Right hindlimb (tissue), 1 donor: ENCODE measurements around the gene TMEM178B.

Experiments used
- DNase-seq: peaks from one replicate; pipeline ENCODE4 v3.0.0-alpha.2; 2018

The TMEM178B gene

GRCh38 chr7:141436575-141437075, 362.8 kb downstream of the TMEM178B start:
- DNase-seq: no peak

DNA sequence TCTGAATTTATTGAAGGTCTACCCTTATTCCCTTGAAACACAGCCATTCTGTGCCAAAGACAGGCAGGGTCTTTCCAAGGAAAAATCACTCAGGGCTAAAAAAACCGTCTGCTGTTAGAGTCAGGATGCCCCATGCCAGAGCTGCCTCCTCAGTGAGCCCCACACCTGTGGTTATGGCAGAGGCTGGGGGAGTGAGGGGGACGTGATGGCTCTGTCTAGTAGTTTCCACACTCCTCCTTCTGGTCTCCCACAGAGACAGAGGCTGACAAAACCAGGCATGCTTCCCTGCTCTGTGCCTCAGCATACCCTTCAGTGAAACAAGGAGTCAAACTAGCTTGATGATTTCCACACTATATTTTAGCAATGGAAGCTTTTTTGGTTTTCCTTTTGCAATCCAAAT, 365.3 kb downstream of the TMEM178B start:
- no peak for DNase-seq

GRCh38 chr7:141439776-141440175, 365.9 kb downstream of the TMEM178B start:
- no peak for DNase-seq

GRCh38 chr7:141441837-141442627, 368.2 kb downstream of the TMEM178B start:
- DNase-seq: no peak

DNA sequence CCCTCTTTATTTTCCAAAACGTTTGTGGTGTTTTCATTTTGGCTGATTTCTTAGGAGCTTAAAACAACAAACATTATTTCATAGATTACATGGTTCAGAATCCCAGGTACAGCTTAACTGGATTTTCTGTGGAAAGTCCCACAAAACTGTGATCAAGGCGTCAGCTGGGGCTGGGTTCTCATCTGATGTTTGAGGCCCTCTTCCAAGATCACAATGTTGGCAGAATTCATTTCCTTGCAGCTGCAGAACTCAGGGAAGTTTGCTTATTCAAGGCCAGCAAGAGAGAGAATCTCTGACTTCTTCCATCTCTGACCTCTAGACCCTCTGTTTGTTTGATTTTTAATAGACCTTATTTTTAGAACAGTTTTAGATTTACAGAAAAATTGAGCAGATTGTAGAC, 368.9 kb downstream of the TMEM178B start:
- no peak for DNase-seq

DNA sequence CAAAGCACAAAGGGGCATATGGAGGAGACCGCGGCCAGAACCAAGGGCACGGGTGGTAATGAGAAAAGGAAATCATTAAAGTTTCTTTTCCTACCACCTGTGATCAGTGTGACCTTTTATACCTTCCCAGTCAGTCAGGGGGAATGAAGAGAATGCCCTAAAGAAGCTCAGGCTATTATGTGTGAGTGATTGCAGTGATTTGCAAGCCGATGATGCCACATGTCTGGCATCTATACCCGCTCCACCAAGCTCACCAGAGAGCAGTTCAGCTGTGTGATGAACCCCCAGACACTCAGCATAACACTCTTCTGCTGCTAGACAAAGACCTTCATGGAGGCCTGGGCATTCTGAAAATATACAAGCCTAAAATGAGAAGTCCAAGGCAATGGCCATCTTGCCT, 371.1 kb downstream of the TMEM178B start:
- no peak for DNase-seq

DNA sequence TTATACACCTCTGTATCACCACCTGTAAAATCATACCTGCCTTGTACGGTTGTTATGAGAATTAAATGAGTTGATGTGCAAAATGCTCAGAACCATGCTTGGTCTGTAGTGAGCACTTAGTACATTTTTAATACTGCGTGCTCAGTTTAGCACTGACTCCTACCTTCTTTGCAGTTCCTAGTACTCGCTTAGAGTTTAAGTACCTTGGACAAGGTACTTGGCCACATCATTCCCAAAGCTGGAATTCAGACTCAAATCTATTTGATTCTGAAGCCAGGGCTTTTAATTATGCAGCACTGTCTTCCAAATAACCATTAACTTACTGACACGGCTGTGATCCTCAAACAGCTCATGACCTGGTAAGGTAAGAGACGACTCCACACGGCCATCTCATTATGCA, 377.4 kb downstream of the TMEM178B start:
- DNase-seq: no peak

GRCh38 chr7:141452911-141453310, 379.0 kb downstream of the TMEM178B start:
- no peak for DNase-seq

DNA sequence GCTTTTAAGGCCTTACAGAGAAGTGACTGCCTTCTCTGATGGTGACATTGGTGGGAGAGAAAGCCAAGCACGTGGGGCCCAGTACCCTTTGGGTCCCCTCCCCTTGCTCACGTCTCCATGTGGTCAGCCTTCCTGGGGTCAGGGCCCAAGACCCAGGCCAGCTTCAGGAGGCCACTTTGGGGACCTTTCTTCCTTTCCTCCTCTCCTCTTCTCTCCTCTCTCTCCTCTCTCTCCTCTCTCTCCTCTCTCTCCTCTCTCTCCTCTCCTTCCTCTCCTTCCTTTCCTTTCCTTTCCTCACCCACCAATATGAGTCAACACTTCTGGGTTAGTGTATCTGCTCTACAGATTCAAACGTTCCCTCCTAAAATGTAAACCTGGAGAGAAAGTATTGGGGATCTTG, 380.5 kb downstream of the TMEM178B start:
- DNase-seq: no peak

GRCh38 chr7:141455723-141456122, 381.9 kb downstream of the TMEM178B start:
- no peak for DNase-seq

- DNase-seq: no peak
These were observed 382.4 kb downstream of the TMEM178B start for GRCh38 chr7:141456298-141456697.

DNA sequence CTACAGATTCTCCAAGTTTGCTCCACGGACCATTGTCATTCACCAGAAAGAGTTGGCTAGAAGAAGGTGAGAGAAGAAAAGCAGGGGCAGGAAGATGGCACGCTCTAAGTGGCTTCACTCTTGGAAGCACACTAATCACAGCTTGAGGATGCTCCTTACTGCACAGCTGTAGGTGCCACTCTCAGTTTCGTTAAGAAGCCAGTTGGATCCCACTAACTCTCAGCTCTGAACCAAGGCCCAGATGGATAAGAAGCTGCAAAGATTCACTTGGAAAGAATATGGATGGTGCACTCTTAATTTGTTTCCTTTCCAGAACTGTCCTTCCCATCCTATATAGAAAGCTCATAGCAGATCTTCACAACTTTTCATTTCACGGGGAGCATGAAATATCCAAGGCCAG, 382.8 kb downstream of the TMEM178B start:
- DNase-seq: no peak

GRCh38 chr7:141460781-141461715, 387.2 kb downstream of the TMEM178B start:
- no peak for DNase-seq

- DNase-seq: no peak
These were observed 388.1 kb downstream of the TMEM178B start for GRCh38 chr7:141461924-141462323.

DNA sequence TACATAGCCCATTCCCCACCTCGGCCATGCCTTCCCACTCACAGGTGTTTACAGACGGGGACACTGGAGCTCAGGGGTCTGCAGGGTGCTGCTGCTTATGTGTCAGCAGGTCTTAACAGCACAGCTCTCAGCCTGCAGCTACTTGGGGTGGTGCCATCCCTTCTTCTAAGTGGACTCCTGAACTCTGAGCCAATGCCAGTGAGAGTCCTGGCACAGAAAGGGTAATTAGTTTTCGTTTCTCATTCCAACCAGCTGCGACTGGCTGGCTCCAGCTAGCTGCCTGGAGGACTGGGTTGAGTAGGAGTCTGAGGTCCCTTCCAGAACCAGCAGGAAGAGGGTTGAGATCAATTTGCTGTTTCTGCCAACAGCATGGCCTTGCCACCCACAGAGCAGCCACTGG, 389.1 kb downstream of the TMEM178B start:
- no peak for DNase-seq

GRCh38 chr7:141463986-141464385, 390.1 kb downstream of the TMEM178B start:
- no peak for DNase-seq

DNA sequence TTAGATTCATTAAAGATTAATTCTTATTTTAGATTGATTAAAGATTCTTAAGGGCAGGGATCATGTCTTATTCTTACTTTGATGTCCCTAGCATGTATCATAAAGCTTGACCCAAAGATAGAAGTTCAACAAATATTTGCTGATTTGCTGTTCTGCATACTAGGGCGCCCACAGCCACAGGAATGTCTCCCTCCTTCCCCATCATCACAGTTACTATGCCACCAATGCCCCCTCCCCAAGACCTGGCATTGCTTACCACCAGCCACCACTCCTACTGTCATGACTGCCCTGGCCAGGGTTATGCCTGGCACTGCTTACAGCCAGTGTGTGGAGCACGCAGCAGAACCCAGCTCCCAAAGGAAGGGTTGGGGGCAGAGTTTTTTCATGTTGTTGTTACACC, 390.7 kb downstream of the TMEM178B start:
- DNase-seq: no peak

GRCh38 chr7:141466151-141466904, 392.5 kb downstream of the TMEM178B start:
- DNase-seq: no peak

GRCh38 chr7:141468341-141468740, 394.5 kb downstream of the TMEM178B start:
- DNase-seq: no peak

DNA sequence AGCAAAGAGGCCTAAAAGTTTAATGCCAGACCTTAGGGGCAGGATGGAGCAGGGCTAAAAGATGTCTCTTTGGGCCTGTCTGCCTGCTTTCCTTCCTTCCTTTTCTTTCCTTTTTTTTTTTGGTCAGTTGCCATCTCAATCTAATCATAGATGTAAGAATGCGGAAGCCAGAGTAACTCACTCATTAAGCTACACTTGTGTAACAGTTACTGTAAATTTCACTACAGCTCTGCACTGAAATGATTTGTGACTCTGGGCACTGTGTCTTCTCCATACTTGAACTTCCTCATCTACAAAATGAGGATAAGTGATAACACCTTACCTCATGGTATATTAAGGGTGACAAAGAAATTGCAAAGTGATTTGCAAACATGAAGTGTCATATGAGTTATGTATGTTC, 401.8 kb downstream of the TMEM178B start:
- DNase-seq: no peak

GRCh38 chr7:141477865-141478264, 404.0 kb downstream of the TMEM178B start:
- DNase-seq: no peak

DNA sequence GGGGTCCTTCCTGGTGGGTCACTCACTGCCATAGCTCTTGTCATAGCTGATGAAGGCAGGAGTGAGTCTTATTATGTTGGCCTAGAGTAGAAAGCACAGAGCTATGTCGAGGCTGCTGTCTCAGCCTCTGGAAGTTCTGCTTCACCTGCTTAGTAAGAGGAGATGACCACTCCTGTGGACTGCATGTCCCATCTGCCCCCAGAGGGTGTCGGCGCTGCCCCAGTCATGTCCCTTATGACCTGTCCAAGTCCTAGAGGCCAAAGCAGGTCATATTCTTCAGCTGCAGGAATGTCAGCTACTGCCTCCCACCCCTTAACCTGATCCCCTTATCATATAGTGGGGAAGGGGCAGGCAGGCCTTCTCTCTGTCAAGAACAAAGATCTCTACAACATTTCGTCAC, 405.0 kb downstream of the TMEM178B start:
- no peak for DNase-seq

DNA sequence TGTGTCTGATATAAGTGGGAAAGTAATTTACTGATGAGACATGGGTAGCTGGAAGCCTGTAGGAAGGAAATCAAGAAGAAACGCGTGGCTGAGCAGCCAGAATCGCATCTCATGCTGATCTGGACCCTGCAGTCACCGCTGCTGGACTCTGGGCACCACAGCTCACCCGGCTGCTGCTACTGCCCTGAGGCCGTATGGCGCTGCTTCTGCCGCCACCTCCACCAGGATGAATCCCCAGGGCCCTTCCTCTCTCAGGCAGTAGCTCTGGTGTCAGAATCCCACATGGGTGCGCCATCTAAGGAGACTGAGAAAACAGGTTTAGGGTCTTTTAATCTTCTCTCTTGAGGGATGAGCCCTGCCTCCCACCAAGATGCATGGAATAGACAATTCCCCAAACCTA, 407.1 kb downstream of the TMEM178B start:
- DNase-seq: no peak
